COLO668 (cell line): ENCODE data around the gene CD52.
A peak's percentile ranks its signal among the peaks of the same experiment; 100 is the strongest.
"Not testable (repeated sequence)": the region's sequence is repeated elsewhere in the genome, so short reads cannot be mapped to it uniquely, and the experiment has no call there.

ENCODE experiments used
- DNase-seq: peaks from one replicate; lab custom pipeline; 2025; ENCODE audit not compliant: unreplicated experiment; lab: John Stamatoyannopoulos, UW

The CD52 gene

DNA sequence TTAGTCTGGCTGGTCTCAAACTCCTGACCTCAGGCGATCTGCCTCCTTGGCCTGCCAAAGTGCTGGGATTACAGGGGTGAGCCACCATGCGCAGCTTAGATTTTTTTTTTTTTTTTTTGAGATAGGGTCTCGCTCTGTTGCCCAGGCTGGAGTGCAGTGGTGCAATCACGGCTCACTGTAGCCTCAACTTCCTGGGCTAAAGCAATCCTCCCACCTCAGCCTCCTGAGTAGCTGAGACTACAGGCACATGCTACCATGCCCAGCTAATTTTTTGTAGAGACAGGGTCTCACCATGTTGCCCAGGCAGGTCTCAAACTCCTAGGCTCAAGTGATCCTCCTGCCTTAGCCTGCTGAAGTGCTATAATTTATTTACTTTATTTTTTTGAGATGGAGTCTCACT is 11.6 kb downstream of the CD52 start:
- not testable (repeated sequence) for DNase-seq

DNA sequence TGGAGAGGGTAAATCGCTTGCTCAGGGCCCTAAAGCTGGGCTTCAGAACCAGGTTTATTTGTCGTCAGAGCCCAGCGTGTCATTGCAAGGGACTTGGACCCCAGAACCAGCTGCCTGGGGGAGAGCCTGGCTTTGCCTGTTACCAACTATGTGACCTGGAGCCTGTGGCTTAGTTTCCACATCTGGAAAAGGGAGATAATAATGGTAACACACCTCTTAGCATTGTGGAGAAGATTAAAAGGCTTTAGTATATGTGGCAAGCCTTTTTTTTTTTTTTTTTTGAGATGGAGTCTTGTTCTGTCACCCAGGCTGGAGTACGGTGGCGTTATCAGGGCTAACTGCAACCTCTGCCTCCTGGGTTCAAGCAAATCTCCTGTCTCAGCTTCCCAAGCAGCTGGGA is 12.5 kb downstream of the CD52 start:
- DNase-seq = no peak

DNA sequence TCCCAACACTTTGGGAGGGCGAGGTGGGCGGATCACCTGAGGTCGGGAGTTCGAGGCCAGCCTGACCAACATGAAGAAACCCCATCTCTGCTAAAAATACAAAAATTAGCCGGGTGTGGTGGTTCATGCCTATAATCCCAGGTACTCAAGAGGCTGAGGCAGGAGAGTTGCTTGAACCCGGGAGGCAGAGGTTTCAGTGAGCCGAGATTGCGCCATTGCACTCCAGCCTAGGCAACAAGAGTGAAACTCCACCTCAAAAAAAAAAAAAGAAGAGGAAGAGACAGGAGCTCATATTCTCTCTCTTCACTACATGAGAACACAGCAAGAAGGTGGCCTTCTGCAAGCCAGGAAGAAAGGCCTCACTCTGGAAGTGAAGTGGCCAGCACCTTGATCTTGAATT is 15.6 kb downstream of the CD52 start:
- DNase-seq = not testable (repeated sequence)

DNA sequence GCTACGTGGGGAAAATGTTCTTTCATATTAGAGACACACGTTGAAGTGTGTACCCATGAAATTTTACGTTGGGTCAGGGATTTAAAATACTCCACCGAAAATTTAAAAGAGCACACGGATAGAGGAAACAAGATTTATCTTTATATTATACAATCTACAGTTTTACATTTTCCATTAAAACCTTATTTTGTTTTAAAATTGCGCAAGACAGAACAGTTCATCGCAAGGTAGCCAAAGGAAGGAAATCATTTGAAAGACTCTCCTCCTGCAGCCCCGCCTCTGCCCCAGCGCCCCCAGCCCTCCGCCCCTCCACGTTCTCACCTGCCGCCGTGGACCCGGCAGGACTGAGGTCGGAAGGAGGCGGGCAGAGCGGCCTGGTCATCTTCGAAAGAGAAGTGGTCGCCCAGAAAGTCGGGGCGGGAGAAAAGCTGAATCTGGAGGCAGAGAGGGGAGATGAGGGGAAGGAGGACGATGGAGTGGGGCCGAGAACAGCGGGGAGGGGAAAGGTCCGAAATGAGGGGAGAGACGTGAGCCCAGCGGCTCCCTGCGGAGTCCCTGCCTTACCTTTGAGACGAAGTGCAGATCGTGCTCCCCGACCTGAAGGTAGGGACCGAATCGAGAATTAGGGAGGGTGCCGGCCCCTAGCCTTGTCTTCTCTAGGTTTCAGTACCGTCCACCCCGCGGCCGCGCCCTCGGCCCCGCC is 18.2 kb downstream of the CD52 start:
- DNase-seq = peak; percentile 44

DNA sequence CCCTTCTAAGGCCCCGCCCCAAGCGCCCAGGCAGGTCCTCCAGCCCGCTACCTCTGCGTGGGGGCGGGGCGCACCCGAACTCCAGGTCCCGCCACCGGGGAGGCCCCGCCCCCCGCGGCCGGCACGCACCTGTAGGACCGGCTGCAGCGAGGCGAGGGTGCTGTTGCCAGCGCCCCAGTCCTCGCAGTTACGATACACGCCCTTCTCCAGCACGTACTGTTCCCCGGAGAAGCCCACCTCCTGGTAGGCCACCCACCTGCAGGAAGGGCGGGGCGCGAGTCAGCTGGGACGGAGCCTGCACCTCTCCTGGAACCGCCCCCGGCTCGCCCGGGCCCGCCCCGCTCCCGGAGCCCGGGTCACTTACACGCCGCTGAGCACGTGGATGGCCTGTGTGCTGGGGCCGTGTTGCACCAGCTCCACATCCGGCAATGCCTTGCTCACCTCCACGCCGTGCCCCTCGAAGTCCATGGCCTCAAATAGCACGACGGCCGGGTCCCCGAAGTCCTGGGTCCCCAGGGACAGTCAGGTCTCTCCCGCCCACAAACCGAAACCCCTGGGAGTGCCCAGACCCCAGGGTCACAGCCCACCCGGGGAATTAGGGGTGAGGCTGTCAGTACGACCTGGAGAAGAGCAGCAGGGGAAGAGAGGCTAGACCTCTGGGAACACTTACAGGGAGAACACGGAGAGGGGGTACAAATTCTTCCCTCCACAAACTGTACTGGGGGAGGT is 18.9 kb downstream of the CD52 start:
- peak; percentile 98 for DNase-seq

DNA sequence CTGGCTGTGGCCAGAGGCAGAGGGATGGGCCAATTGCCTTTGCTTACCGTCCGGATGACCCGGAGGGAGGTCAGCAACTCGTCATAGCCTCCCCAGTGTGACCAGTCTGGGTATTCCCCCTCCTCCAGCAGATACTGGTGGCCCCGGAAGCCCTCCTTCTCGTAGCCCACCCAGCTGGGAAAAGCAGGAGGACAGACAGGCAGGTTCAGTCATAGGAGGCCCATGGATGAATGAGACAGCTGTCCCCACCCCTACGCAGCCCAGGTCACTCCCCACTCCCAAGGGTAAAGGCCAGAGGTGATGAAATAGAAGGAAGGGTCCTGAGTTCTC is 19.4 kb downstream of the CD52 start:
- DNase-seq = no peak

DNA sequence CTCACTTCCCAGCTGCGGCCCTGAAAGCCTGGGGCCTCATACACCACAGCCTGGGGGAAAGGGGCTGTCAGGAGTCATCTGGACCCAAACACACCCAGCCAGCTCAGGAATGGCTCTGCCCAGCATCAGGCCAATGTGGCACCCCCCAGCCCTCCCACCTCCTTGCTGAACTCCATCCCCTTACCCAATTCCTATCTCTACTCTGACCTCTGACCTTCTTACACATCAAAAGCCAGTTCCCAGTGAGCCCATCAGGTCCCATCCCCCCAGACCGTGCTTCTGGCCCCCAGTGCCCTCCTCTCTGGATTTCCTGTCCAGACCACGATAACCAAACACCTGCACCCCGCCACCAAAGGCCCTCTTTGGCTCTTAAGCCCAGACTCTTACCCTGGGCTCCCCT is 19.9 kb downstream of the CD52 start:
- no peak for DNase-seq

DNA sequence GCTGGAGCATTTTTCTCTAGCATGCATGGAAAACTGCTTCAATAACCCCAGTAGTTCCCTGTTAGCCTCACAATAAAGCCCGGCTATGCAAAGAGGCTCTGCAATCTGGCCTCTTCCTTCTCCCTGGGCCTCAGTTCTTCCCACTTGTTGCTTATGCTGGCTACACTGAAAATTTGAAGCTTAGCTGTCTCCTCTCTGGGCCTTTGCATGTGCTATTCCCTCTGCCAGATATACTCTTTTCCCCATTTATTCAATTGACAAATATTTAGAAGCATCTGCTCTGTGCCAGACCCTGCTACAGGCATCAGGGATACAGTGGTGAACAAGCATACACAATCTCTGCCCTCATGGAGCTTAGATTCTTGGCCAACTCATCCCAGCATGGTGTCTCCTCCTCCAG is 20.9 kb downstream of the CD52 start:
- no peak for DNase-seq

DNA sequence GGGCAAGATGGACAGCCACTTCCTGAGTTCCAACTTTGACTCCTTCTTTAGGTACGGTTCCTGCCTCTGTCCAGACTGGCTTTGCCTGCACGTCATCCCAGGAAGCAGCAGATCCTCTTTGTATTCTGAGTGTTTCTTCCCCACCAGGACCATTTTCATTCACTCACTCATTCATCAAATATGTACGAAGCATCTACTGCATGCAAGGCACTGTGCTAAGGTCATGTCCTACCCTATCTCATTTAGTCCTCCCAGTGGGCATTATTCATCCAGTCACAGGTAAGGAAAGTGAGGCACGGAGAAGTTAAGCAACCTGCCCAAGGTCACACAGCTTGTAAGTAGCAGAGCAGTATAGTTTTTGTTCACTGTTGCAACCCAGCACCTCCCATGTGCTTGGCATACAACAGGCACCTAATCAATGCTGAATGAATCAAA is 22.3 kb downstream of the CD52 start:
- DNase-seq = no peak

DNA sequence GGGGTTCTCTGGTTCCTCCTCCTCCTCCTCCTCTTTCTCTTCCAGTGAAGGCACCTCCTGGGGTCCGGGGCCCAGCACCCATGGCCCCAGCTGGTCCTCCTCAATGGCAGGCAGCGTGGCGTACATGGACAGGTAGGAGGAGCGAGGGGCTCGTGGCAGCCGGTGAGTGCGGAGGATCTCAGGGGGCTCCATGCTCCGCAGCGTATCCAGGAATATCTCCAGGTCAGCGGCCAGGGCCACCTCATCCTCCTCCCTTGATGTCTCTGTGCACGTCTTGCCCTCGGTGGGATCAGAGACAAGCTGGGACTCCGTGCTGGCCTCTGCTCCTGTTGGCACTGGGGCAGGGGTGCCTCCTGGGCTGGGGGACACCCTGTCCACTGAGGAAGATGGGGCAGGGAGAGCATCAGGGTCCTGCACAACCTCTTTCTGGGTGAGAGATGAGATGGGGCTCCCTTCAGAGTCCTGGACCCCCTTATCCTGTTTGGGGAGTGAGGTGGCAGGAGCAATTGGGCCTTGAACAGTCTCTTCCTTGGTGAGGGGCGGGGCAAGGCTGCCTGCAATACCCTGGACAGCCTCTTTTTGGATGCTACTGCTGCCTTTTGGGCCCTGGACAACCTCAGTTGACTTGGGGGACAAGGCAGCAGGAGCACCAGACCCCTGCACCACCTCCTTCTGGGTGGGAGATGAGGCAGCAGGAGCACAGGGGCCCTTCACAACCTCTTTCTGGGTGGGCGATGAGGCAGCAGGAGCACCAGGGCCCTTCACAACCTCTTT is 26.6 kb downstream of the CD52 start:
- DNase-seq = no peak

DNA sequence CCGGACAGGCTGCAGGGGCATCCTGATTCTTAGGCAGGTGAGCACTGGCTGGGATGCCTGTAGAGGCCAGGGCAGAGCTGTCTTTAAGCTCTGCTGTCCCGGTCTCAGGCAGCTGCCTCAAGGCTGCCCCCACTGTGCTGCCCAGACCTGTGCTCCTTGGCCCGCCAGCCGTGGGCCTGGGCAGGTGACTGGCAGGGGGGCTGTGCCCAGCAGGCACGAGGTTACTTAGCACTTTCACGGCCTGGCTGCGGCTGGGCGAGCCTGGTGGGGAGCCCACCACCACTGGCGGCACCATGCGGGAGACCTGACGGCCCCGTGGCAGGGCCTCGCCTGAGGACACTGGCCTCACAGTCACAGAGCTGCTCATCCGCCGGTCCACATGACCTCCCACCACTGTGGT is 28.0 kb downstream of the CD52 start:
- DNase-seq = no peak

DNA sequence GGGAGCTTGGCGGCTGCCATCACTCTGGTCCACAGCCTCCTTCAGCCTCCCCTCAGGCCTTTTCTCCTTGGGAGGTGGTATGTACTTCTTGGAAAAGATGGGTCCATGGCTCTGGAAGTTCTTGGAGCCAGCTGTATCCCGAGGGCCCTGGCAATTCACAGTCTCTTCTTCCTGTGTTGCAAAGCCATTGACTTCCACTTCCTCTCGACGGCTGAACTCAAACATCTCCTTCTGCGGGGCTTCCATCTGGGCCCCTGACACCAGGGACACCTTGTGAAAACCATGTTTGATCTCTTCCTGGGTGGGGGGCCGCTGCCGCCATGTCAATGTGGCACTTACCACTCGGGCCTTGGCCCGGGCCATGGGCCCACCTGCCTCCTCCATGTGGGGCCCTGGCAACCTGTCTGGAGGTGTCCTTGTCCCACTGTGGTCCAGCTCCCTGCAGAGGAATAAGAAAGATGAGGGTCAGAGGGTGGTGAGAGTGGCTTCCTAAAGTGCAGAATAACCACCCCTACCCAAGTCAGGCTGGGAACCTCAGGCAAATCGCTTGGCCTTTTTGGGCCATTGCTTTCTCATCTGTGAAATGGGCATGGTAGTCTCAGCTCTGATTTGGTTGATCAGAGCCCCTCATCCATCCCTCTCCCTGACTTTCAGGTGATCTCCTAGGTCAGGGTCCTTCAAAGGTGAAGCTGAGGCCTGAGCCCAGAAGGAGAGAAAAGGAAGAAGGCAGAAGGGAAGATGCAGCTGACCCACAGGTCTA is 28.7 kb downstream of the CD52 start:
- DNase-seq = no peak

DNA sequence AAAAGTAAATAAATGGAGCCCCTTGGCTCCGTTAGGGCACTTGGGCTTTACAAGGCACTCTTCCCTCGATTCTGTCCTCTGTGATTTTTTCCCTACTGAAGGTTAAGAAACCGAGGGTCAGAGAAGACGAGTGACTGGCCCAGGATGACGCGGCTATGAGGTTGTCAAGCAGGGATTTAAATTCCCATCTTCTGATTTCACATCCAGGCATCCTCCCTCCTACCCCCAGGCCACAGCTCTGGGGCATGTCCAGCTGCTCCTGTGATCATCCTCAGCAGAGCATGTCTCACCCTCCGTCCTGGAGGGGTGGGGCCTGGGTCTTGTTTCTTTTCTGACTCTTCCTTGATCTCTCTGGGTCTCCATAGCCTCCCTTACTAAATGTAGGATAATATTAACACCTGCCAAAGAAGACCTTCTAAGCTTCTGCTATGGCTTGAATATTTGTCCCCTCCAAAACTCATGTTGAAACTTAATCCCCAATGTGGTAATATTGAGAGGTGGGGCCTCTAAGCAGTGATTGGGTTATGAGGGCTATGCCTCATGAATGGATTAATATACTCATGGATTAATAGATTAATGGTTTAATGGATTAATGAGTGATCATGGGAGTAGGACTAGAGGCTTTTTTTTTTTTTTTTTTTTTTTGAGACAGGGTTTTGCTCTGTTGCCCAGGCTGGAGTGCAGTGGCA is 31.6 kb downstream of the CD52 start:
- DNase-seq = no peak

DNA sequence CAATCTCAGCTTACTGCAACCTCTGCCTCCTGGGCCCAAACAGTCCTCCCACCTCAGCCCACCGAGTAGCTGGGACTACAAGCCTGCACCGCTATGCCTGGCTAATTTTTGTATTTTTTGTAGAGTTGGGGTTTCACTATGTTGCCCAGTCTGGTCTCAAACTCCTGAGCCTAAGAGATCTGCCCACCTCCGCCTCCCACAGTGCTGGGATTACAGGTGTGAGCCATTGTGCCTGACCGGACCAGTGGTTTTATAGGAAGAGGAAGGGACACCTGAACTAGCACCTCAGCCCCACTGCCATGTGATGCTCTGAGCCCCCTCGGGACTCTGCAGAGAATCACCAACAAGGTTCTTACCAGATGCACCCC is 32.1 kb downstream of the CD52 start:
- no peak for DNase-seq

DNA sequence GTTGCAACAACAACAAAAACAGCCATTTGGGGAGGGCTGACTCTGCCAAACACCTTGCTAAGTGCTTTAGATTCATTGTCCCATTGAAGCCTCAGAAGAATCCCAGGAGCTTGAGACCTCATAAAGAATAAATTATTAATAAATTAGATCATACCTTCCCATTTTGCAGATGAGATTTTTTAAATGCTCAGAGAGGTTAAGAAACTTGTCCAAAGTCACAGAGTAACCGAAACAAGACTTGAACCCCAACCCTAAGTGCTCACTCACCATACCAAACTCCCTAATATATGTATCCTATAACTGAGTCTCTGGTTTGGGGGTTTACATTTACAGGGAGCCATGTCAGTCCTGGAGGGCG is 32.6 kb downstream of the CD52 start:
- DNase-seq = no peak

DNA sequence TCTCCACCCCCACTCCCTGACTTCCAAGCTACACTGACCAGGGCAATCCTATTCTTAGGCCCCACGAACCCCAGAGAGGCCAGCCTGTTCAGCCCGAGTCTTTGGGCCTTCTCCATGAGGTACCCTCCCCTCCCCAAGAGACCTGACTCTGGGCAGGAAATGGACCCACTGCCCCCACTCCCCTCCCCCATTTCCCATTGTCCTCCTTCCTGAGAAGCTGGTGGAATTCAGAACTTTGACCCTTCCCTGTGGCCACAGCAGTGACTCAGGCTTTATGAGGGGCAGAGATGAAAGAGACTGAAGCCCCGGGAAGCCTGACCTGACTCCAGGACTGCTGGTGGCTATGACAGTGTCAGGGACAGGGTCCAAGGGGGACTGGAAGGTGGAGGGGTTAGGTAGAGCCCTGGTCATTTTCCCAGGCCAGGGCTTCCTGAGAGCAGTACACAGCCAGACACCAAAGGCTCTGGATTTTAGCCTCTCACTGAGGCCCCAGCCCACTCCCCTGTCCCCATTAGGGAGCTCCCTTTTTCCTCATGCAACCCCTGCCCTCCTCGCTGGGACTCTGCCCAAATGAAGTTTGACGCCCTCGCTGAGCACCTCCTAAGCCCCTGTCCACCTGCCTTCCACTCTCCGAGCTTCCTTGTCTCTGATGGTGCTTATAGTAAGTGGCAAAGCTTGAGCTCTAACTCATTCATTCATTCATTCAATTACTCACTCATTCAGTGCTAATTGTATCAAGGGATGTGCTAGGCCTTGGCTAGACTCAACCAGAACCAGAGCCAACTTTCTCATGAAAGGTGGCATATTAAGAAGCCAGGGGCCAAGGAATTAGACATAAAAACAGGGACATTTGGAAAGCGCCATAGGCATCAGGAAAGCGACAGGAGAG is 33.2 kb downstream of the CD52 start:
- DNase-seq = no peak

DNA sequence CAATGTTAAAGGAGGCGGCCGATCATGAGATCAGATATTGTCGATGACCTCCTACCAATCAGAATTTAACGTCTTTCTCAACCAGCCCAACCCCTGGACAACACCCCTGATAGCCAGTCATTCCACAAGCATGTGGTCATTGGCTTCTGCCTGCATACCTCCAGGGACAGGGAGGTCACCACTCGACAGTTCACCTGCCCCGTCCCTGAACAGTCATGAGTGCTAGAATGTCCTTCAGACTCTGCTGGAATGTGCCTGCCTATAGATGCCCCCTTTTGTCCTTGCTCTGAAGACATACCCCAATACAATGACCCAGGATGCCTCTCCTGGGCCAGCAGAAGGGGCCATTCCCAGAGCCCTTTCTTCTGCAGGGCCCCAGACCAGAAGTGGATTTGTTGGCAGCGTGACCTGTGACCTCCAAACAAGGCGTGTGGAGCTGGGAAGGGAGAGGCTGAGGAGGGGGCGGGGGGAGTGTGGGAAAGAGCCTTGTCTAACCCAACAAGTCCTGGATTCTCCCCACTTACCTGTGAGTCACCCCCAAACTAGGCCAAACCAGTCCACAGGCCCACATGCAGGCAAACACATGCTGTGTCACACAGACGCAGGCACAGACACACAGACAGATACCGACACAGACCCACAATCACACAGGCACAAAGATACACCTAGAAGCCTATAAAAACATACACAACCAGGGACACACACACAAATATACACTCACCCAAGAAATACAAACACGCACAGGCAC is 34.0 kb downstream of the CD52 start:
- no peak for DNase-seq

DNA sequence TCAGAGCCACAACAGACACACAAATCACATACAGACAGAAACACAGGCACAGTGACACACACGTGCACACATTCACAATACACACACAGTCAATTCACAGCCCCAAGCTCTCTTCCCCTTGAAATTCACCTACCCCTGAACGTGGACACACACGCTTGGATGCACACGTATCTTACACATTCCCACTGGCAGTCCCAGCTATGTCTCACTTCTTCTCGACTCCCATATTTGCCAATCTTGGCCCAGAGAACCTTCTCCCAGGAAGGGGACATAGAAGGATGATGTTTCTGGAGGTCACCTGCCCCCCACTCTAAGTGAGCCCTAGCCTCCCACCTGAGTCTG is 34.6 kb downstream of the CD52 start:
- no peak for DNase-seq

DNA sequence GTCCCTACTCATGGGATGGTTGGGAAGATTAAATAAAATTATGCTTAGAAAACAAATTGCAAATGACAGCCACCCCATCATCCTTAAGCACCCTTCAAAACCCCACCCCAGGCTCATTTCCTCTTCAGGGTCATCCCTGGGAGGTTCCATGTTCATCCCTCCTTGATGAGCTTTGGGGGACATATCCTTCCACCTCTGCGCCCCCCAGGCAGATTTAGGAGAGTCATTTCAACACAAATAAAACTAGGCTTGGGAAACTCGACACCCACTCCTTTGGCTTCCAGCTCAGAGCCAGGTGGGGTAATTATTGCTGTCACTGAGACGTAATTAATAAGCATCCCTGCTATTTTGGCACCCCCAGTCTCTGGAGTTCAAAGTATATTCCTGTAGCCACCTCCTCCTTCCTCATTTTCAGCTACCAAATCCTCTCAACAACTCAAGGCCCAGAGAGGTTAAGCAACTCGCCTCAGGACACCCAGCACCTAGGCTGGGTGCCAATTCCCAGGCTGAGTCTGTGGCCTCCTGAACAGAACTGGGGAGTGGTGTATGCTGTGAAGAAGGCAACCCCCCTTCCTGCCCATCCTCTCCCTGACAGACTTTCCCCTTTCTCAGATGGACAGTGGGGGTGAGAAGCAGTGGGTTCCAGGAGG is 35.6 kb downstream of the CD52 start:
- no peak for DNase-seq
